Muscle of leg (tissue), 11 donors: ENCODE results near the gene CCDC78. TPM values are rescaled to one million over a fixed set of nuclear protein-coding genes. Genes with fewer than 3 reads are reported as not detected.

Source experiments
- DNase-seq: peaks from one replicate; pipeline ENCODE4 v3.0.0; 2013
- H3K27ac ChIP-seq: one replicate; pipeline ENCODE4 v1.5.1; 2013; ENCODE audit warnings: mild to moderate bottlenecking, low read length, control low read depth
- H3K27me3 ChIP-seq: one replicate; pipeline ENCODE4 v1.6.1; 2013; ENCODE audit warnings: low read length; ENCODE audit not compliant: control insufficient read depth, insufficient read depth
- H3K36me3 ChIP-seq: one replicate; pipeline ENCODE4 v1.6.1; 2013; ENCODE audit warnings: low read length; ENCODE audit not compliant: control insufficient read depth, insufficient read depth
- H3K4me1 ChIP-seq: one replicate; pipeline ENCODE4 v1.6.1; 2013; ENCODE audit warnings: low read length; ENCODE audit not compliant: control insufficient read depth, insufficient read depth
- H3K4me3 ChIP-seq: one replicate; pipeline ENCODE4 v1.5.1; 2013; ENCODE audit warnings: low read length, control low read depth
- H3K9me3 ChIP-seq: replicated peaks from 2 replicates; pipeline ENCODE4 v1.6.1; 2013; ENCODE audit warnings: low read depth, low read length; ENCODE audit not compliant: control insufficient read depth
- WGBS: methylation state at CpG from one replicate; pipeline ENCODE4 v1.1.5; 2013; ENCODE audit warnings: missing lambda C conversion rate; ENCODE audit not compliant: insufficient coverage; 5-methylcytosine and 5-hydroxymethylcytosine counted together
- polyA plus RNA-seq, 8 donors: library from polyadenylated mRNA; unstranded; fragments of 120-200 nt; gene quantifications; one replicate each; pipeline versions ENCODE4 v1.2.1 to v1.2.3, GENCODE V29; 2013; ENCODE audit warnings: inconsistent platforms in 1 of 8, low replicate concordance in 1 of 8; ENCODE audit not compliant: insufficient read length in 8 of 8, insufficient read depth in 1 of 8
- total RNA-seq: library from RNA; stranded (reverse); fragments of 120-200 nt; gene quantifications from one replicate; pipeline ENCODE4 v1.2.4, GENCODE V29; 2013

Gene CCDC78
- total and polyA plus RNA-seq, 9 donors = 0.18 to 2.1 (median 1.3) TPM

DNA sequence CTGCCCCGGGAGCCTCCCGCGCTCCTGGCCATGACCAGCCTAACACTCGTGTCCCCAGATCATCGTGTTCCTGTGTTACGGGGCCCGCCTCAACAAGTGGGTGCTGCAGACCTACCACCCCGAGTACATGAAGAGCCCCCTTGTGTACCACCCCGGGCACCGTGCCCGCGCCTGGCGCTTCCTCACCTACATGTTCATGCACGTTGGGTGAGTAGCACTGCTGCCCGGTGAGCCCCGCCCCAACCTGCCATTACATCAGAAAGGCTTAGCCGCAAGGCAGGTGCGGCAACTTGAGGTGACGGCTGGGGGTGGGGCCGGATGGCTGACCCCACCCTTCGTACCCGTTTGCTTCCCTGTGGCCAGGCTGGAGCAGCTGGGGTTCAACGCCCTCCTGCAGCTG, 49.3 kb downstream of the CCDC78 start:
- H3K9me3 ChIP-seq = no peaks in the 10 kb centered on the region
- WGBS = 60% methylated on average over 23 of the region's 23 CpGs
- H3K27ac ChIP-seq = no peak overlapping the region
- H3K36me3 ChIP-seq = peaks cover 34% of the 10 kb centered on the region
- DNase-seq = no peak
- H3K27me3 ChIP-seq = peaks cover 29% of the 10 kb centered on the region
- H3K4me1 ChIP-seq = peaks cover 37% of the 10 kb centered on the region
- no peak overlapping the region for H3K4me3 ChIP-seq

DNA sequence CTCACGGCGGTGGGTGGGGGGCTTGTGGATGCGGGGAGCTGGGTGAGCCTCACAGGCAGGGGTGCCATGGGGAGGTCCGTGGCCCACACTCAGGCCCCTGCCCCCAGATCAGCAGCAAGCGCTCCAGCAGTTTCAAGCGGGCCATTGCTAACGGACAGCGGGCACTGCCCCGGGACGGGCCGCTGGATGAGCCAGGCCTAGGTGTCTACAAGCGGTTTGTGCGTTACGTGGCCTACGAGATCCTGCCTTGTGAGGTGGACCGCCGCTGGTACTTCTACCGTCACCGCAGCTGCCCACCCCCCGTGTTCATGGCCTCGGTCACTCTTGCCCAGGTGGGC, 49.7 kb downstream of the CCDC78 start:
- no peak for DNase-seq
- Histone ChIP-seq H3K36me3 (peaks cover 33% of the 10 kb centered on the region), H3K9me3 (no peaks in the 10 kb centered on the region), H3K27ac (no peak overlapping the region), H3K4me3 (no peak overlapping the region), H3K4me1 (peaks cover 33% of the 10 kb centered on the region), H3K27me3 (peaks cover 29% of the 10 kb centered on the region)
- 88% methylated on average over 21 of the region's 21 CpGs for WGBS

DNA sequence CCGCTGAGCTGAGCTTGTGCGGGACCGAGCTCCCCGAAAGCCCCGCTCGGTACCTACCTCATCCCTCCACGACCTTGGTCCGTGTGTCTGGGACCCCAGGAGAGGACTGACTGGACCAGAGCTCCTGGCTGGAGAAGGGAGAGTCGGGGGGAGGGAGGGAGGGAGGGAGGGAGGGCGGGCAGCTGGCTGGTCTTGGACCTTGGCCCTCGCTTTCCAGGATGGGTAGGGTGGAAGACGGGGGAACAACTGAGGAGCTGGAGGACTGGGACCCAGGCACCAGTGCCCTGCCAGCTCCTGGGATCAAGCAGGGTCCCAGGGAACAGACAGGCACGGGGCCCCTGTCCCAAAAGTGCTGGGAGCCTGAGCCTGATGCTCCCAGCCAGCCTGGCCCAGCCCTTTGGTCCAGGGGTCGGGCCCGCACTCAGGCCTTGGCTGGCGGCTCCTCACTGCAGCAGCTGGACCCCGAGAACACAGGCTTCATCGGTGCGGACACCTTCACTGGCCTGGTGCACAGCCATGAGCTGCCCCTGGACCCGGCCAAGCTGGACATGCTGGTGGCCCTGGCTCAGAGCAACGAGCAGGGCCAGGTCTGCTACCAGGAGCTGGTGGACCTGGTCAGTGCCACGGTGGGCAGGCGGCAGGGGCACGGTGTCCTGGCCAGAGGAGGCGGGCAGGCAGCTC, 50.2 kb downstream of the CCDC78 start:
- no peak for DNase-seq
- WGBS = 51% methylated on average over 14 of the region's 25 CpGs
- peaks cover 28% of the 10 kb centered on the region for H3K4me1 ChIP-seq
- peaks cover 34% of the 10 kb centered on the region for H3K36me3 ChIP-seq
- peaks cover 29% of the 10 kb centered on the region for H3K27me3 ChIP-seq
- H3K4me3 ChIP-seq = no peak overlapping the region
- H3K9me3 ChIP-seq = no peaks in the 10 kb centered on the region
- no peak overlapping the region for H3K27ac ChIP-seq

DNA sequence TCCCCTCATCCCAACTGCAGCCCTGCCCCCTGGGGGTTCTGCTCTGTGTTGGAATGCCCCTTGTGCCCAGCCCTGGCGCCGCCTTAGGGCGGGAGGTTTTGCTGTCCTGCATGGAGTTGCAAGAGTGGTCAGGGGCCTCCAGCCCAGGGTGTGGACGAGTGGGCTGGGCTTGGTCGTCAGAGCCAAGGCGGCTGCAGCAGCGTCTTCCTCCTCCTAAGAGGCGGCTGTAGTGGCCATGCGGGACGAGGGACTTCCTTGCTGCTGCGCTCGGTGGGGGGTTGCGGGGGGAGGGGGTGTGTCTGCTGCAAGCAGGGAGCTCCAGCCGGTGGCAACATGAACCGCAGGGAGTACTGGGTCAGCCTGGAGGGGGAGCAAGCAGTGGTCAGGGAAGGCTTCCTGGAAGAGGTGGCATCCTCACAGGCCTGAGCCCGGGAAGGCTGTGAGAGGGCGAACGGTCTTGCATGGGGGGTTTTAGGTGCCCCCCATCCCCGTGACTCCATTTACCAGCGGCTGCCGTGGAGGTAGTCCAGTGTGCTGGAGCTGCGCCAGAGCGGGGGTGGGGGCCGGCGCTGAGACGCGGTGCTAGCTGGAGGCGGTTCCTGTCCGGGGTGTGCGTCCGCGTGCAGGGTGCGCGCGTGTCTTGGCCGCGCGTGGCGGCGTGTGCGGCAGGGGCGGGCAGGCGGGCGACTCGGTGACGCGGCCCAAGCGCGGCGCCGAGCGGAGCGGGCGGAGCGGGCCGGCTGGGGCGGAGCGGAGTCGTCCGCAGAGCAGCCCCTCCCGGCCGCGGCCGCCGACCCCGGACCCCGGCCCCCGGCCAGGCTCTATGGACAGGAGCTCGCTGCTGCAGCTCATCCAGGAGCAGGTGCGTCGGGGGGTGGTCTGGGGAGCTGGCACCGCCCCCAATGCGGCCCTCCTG, 51.0 kb downstream of the CCDC78 start, which contains the start of gene RHBDL1:
TSS of gene RHBDL1 (plus strand) at position 704 of the 916 bp plus-strand sequence. CDS start at position 824, 120 bp downstream.
- no peak within 1 kb of the TSS for H3K4me3 ChIP-seq
- H3K9me3 ChIP-seq = no peaks in the 10 kb centered on the region
- peaks cover 25% of the 10 kb centered on the region for H3K4me1 ChIP-seq
- no peak for DNase-seq
- peaks cover 29% of the 10 kb centered on the region for H3K27me3 ChIP-seq
- no peak within 1 kb of the TSS for H3K27ac ChIP-seq
- WGBS = 4% methylated on average over 67 of the region's 73 CpGs
- H3K36me3 ChIP-seq = peaks cover 42% of the 10 kb centered on the region

DNA sequence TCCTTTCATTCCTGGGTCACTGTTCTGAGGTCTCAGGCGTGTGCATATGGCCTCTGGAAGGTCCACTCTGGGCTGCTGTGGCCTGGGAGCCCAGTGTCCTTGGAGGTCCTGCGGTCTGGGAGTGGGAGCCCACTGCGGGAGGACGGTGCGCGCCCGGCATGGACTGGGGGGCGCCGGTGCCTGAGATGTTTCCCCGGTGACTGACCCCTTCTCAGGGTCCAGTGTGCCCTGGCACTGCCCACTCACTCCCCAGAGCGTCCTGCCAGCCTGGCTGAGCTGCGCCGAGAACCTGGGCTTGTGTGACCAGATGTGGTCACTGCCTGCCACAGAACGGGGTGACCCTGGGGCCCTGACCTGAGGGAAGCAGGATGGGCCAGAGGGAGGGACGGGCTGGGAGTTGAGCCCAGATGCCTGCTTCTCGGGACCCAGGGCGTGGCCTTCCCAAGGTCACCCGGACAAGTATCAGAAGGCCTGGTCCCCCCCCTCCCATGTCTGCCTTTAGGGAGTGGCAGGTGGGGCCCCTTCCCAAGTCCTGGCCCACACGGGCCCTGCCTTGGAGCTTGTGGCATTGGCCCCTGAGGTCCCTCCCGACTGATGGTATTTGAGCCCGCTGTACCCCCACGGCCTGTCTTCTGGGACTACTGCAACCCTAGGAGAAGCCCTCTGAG, 51.9 kb downstream of the CCDC78 start:
- Histone ChIP-seq H3K4me3 (no peak overlapping the region), H3K4me1 (peaks cover 24% of the 10 kb centered on the region), H3K9me3 (no peaks in the 10 kb centered on the region), H3K27ac (no peak overlapping the region), H3K36me3 (peaks cover 50% of the 10 kb centered on the region), H3K27me3 (peaks cover 29% of the 10 kb centered on the region)
- 71% methylated on average over 13 of the region's 22 CpGs for WGBS
- no peak for DNase-seq

DNA sequence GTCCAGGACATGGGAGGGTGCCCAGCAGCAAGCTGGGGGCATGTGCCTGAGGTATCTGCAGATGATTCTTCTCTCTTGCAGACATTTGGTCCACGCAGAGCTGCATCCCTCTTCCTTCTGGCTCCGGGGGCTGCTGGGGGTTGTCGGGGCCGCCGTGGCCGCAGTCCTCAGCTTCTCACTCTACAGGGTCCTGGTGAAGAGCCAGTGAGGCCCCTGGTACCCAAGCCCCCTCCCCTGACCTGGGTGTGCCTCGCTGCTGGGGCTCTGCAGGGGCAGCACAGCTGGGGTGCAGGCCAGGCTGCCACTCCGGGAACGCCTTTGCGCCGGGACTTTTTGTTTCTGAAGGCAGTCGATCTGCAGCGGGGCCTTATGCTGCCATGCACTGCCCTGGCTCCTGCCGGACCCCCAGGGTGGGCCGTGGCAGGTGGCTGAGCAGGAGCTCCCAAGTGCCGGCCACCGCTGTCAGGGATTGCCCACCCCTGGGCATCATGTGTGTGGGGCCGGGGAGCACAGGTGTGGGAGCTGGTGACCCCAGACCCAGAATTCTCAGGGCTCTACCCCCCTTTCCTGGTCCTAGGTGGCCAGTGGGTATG, 52.7 kb downstream of the CCDC78 start:
- Histone ChIP-seq H3K4me3 (no peak overlapping the region), H3K27me3 (peaks cover 29% of the 10 kb centered on the region), H3K27ac (no peak overlapping the region), H3K9me3 (no peaks in the 10 kb centered on the region), H3K4me1 (peaks cover 25% of the 10 kb centered on the region), H3K36me3 (peaks cover 53% of the 10 kb centered on the region)
- no peak for DNase-seq
- WGBS = 87% methylated on average over 17 of the region's 18 CpGs

DNA sequence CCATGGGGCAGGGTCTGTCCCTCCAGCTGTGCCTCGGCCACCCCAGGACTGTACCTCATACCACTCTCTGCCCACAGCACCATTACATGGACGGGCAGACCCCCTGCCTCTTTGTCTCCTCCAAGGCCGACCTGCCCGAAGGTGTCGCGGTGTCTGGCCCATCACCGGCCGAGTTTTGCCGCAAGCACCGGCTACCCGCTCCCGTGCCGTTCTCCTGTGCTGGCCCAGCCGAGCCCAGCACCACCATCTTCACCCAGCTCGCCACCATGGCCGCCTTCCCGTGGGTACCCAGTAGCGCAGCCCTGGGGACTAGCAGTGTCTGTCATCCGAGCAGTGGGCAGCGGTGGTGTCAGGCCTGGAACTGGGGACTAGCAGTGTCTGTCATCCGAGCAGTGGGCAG, 53.4 kb downstream of the CCDC78 start:
- Histone ChIP-seq H3K27ac (no peak overlapping the region), H3K9me3 (no peaks in the 10 kb centered on the region), H3K36me3 (peaks cover 53% of the 10 kb centered on the region), H3K4me3 (no peak overlapping the region), H3K27me3 (peaks cover 25% of the 10 kb centered on the region), H3K4me1 (peaks cover 28% of the 10 kb centered on the region)
- WGBS = 94% methylated on average over 21 of the region's 21 CpGs
- no peak for DNase-seq

Other genes starting within 250 kb of the CCDC78 start
- 17.2 TPM for gene CAPN15, start 198.7 kb downstream of the CCDC78 start, total RNA-seq
- gene CAPN15, start 198.7 kb downstream of the CCDC78 start, polyA plus RNA-seq = 10 to 100 TPM; 20.0 to 36.7 (median 30.5) TPM
- gene PRR35, start 166.0 kb downstream of the CCDC78 start, total RNA-seq = 0.13 TPM
- gene PRR35, start 166.0 kb downstream of the CCDC78 start, polyA plus RNA-seq = under 1 TPM in 7 of 8 donors, not detected in 1; 0.07 to 0.30 (median 0.13) TPM
- 1.5 TPM for gene NHLRC4, start 159.4 kb downstream of the CCDC78 start, total RNA-seq
- gene NHLRC4, start 159.4 kb downstream of the CCDC78 start, polyA plus RNA-seq = 1 to 10 TPM; 1.3 to 1.8 (median 1.5) TPM
- 12.2 TPM for gene PIGQ, start 156.5 kb downstream of the CCDC78 start, total RNA-seq
- gene PIGQ, start 156.5 kb downstream of the CCDC78 start, polyA plus RNA-seq = 10 to 100 TPM; 14.1 to 23.2 (median 19.2) TPM
- 9.4 TPM for gene RAB40C, start 136.4 kb downstream of the CCDC78 start, total RNA-seq
- 10 to 100 TPM; 10.3 to 15.4 (median 13.2) TPM for gene RAB40C, start 136.4 kb downstream of the CCDC78 start, polyA plus RNA-seq
- gene WFIKKN1, start 95.5 kb downstream of the CCDC78 start, total RNA-seq = 0.22 TPM
- gene WFIKKN1, start 95.5 kb downstream of the CCDC78 start, polyA plus RNA-seq = under 1 TPM; 0.12 to 0.82 (median 0.39) TPM
- 47.9 TPM for gene METTL26, start 90.1 kb downstream of the CCDC78 start, total RNA-seq
- gene METTL26, start 90.1 kb downstream of the CCDC78 start, polyA plus RNA-seq = 10 to 100 TPM; 39.3 to 59.1 (median 42.5) TPM
- gene MCRIP2, start 84.6 kb downstream of the CCDC78 start, total RNA-seq = 18.6 TPM
- gene MCRIP2, start 84.6 kb downstream of the CCDC78 start, polyA plus RNA-seq = 10 to 100 TPM in 4 of 8 donors, 1 to 10 TPM in 4; 7.7 to 16.8 (median 10.8) TPM
- gene WDR90, start 77.1 kb downstream of the CCDC78 start, total RNA-seq = 12.3 TPM
- 10 to 100 TPM; 10.6 to 30.5 (median 20.3) TPM for gene WDR90, start 77.1 kb downstream of the CCDC78 start, polyA plus RNA-seq
- gene RHOT2, start 58.3 kb downstream of the CCDC78 start, total RNA-seq = 31.6 TPM
- gene RHOT2, start 58.3 kb downstream of the CCDC78 start, polyA plus RNA-seq = 10 to 100 TPM; 45.1 to 88.7 (median 66.5) TPM
- 1.3 TPM for gene RHBDL1, start 50.8 kb downstream of the CCDC78 start, total RNA-seq
- gene RHBDL1, start 50.8 kb downstream of the CCDC78 start, polyA plus RNA-seq = 1 to 10 TPM in 6 of 8 donors, under 1 TPM in 2; 0.84 to 2.6 (median 1.7) TPM
- 70.7 TPM for gene STUB1, start 46.0 kb downstream of the CCDC78 start, total RNA-seq
- gene STUB1, start 46.0 kb downstream of the CCDC78 start, polyA plus RNA-seq = 100 to 1,000 TPM in 4 of 8 donors, 10 to 100 TPM in 4; 93.9 to 115 (median 100) TPM
- 20.7 TPM for gene JMJD8, start 42.1 kb downstream of the CCDC78 start, total RNA-seq
- gene JMJD8, start 42.1 kb downstream of the CCDC78 start, polyA plus RNA-seq = 10 to 100 TPM; 27.3 to 40.2 (median 34.5) TPM
- 2.0 TPM for gene WDR24, start 36.0 kb downstream of the CCDC78 start, total RNA-seq
- gene WDR24, start 36.0 kb downstream of the CCDC78 start, polyA plus RNA-seq = 10 to 100 TPM in 1 of 8 donors, 1 to 10 TPM in 7; 7.1 to 10.5 (median 8.9) TPM
- gene FBXL16, start 20.6 kb downstream of the CCDC78 start, total RNA-seq = not detected
- gene FBXL16, start 20.6 kb downstream of the CCDC78 start, polyA plus RNA-seq = under 1 TPM; 0.18 to 0.87 (median 0.42) TPM
- gene METRN, start 11.3 kb downstream of the CCDC78 start, total RNA-seq = 35.6 TPM
- gene METRN, start 11.3 kb downstream of the CCDC78 start, polyA plus RNA-seq = 10 to 100 TPM; 33.3 to 49.6 (median 34.9) TPM
- 29.8 TPM for gene ANTKMT, start 5.3 kb downstream of the CCDC78 start, total RNA-seq
- 10 to 100 TPM; 14.1 to 22.8 (median 16.0) TPM for gene ANTKMT, start 5.3 kb downstream of the CCDC78 start, polyA plus RNA-seq
- gene HAGHL, start 663 bp upstream of the CCDC78 start, total RNA-seq = 1.7 TPM
- gene HAGHL, start 663 bp upstream of the CCDC78 start, polyA plus RNA-seq = 1 to 10 TPM; 1.8 to 4.7 (median 2.9) TPM
- 18.3 TPM for gene CIAO3, start 14.6 kb upstream of the CCDC78 start, total RNA-seq
- gene CIAO3, start 14.6 kb upstream of the CCDC78 start, polyA plus RNA-seq = 10 to 100 TPM; 14.3 to 19.6 (median 17.5) TPM
- gene MSLN, start 34.3 kb upstream of the CCDC78 start, total RNA-seq = 0.31 TPM
- gene MSLN, start 34.3 kb upstream of the CCDC78 start, polyA plus RNA-seq = 1 to 10 TPM in 4 of 8 donors, under 1 TPM in 4; 0.23 to 6.9 (median 0.93) TPM
- 9.4 TPM for gene RPUSD1, start 61.9 kb upstream of the CCDC78 start, total RNA-seq
- gene RPUSD1, start 61.9 kb upstream of the CCDC78 start, polyA plus RNA-seq = 10 to 100 TPM; 10.0 to 13.9 (median 12.0) TPM
- 14.5 TPM for gene CHTF18, start 62.2 kb upstream of the CCDC78 start, total RNA-seq
- 10 to 100 TPM; 11.5 to 27.1 (median 18.0) TPM for gene CHTF18, start 62.2 kb upstream of the CCDC78 start, polyA plus RNA-seq
- not detected for gene GNG13, start 74.3 kb upstream of the CCDC78 start, total RNA-seq
- gene GNG13, start 74.3 kb upstream of the CCDC78 start, polyA plus RNA-seq = under 1 TPM in 1 of 8 donors, not detected in 7; 0.20 TPM
- gene LMF1, start 244.5 kb upstream of the CCDC78 start, total RNA-seq = 10.2 TPM
- gene LMF1, start 244.5 kb upstream of the CCDC78 start, polyA plus RNA-seq = 10 to 100 TPM in 4 of 8 donors, 1 to 10 TPM in 4; 8.7 to 14.1 (median 10.2) TPM